ENCODE results near the gene SPEM3. TPM values are rescaled to one million over a fixed set of nuclear protein-coding genes. Genes with fewer than 3 reads are reported as not detected.

SPEM3 gene
- total and polyA plus RNA-seq, 10 donors = not detected

DNA sequence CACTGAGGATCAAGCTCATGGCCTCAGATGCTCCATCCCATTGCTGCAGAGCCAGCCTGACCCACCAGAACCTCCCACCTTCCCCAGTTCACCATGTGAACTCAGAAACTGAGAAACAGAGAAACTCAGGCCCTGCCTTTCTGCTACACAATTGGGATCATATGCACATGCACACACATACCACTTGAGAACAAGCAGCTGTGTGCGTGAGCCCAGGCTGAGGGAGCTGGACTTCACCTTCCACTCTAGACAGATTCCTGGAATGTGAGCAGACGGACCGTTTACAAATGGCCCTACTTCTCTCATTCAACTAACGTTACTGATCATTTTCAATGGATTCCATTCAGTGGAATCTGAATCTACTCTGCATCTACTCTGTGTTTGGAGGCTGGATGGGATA is 5.0 kb upstream of the SPEM3 start:
- Histone ChIP-seq H3K9me3 (no peaks in the 10 kb centered on the region), H3K4me3 (no peak overlapping the region), H3K36me3 (no peaks in the 10 kb centered on the region), H3K27ac (no peak overlapping the region), H3K27me3 (replicated peaks in 1 of 7) (no peaks in the 10 kb centered on the region), H3K4me1 (no peaks in the 10 kb centered on the region)
- no peak for DNase-seq
- intact Hi-C loops (cut with DNase I; ENCODE audit: low total_unique reads) = no loop called here
- WGBS, 5 donors = 81 to 88% (median 83%) methylated on average over 4 of the region's 4 CpGs
- TF ChIP-seq, protein P1, sequence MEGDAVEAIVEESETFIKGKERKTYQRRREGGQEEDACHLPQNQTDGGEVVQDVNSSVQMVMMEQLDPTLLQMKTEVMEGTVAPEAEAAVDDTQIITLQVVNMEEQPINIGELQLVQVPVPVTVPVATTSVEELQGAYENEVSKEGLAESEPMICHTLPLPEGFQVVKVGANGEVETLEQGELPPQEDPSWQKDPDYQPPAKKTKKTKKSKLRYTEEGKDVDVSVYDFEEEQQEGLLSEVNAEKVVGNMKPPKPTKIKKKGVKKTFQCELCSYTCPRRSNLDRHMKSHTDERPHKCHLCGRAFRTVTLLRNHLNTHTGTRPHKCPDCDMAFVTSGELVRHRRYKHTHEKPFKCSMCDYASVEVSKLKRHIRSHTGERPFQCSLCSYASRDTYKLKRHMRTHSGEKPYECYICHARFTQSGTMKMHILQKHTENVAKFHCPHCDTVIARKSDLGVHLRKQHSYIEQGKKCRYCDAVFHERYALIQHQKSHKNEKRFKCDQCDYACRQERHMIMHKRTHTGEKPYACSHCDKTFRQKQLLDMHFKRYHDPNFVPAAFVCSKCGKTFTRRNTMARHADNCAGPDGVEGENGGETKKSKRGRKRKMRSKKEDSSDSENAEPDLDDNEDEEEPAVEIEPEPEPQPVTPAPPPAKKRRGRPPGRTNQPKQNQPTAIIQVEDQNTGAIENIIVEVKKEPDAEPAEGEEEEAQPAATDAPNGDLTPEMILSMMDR (IDR thresholded peaks at IDR 0.05 in 8 of 11, conservative IDR thresholded peaks at IDR 0.05 in 3 of 11) = no peak
- TF ChIP-seq POLR2A (IDR thresholded peaks at IDR 0.05) = no peak
- no peak for TF ChIP-seq POLR2AphosphoS5 (IDR thresholded peaks at IDR 0.05)

DNA sequence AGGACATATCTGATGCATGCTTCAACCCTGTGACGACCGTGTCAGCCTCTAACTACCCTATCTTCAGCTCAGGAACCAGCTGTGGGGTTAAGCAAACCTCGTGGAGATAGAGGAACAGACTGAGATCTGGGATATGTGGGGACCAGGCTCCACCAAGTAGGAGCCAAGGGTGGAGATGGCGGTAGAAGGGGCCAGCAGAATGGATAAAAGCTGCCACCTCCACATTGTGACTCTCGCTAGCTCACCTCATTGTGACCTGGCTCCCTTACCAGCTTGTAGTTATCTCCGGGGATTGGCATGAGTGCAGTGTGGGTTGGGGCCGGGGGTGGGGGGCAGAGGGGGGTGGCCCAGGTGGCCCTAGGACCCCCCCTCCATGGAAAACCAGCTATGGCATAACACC is 3.3 kb upstream of the SPEM3 start, which contains the start of gene SPEM2:
Gene SPEM2 (plus strand): TSS at position 301 of the 400 bp plus-strand sequence. CDS start 73 bp downstream, at position 374.
- no peaks in the 10 kb centered on the region for H3K4me1 ChIP-seq
- 72 to 84% (median 82%) methylated on average over 7 of the region's 7 CpGs for WGBS, 5 donors

DNA sequence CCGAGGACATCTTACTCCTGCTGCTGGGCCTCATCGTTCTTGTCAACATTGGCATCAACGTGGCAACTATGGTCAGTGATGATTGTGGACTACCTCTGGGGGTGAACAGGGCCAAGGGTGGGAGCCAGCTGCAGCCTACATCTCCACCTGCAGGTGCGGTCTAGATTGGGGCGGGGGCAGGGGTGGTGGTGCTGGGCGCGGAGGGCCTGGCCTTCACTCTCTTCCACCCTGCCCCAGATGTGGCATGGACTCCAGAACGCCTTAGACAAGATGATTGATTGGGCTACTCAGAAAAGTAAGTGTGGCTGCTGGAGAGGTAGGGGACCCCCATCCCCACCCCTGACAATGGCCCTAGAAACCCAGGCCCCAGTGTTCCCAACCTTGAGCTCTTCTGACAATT is 2.9 kb upstream of the SPEM3 start:
- no peak for TF ChIP-seq POLR2A (IDR thresholded peaks at IDR 0.05)
- no peak for TF ChIP-seq POLR2AphosphoS5 (IDR thresholded peaks at IDR 0.05)
- TF ChIP-seq, protein P1 (IDR thresholded peaks at IDR 0.05 in 8 of 11, conservative IDR thresholded peaks at IDR 0.05 in 3 of 11) = no peak

More for the DNA sequence above, 3.3 kb upstream of the SPEM3 start, which contains the start of gene SPEM2:
- no peak for DNase-seq
- TF ChIP-seq, protein P1 (IDR thresholded peaks at IDR 0.05 in 8 of 11, conservative IDR thresholded peaks at IDR 0.05 in 3 of 11) = no peak
- TF ChIP-seq POLR2AphosphoS5 (IDR thresholded peaks at IDR 0.05) (no peak), POLR2A (IDR thresholded peaks at IDR 0.05) (no peak)
- no peaks in the 10 kb centered on the region for H3K9me3 ChIP-seq
- no peaks in the 10 kb centered on the region for H3K36me3 ChIP-seq
- no peak within 1 kb of the TSS for H3K27ac ChIP-seq
- no peaks in the 10 kb centered on the region for H3K27me3 ChIP-seq (replicated peaks in 1 of 7)
- no peak within 1 kb of the TSS for H3K4me3 ChIP-seq
- intact Hi-C loops (cut with DNase I; ENCODE audit: low total_unique reads) = no loop called here

DNA sequence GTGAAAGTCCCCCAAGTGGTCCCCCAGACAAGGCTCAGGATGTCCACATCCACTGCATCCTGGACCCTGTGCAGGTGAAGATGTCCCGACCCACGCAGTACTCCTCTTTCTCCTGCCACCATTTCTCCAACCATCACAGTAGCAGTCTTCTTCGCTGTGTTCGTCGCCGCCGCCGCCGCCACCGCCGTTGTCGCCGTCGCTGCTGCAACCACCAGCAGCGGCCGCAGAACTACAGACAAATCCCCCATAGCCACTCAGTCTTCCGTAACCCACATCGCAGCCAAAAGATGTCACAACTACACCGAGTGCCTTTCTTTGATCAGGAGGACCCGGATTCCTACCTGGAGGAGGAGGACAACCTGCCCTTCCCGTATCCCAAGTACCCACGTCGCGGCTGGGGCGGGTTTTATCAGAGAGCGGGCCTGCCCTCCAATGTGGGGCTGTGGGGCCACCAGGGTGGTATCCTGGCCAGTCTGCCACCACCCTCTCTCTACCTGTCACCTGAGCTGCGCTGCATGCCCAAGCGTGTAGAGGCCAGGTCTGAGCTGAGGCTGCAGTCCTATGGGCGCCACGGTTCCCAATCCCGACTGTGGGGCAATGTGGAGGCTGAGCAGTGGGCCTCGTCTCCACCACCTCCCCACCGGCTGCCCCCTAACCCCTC is 2.3 kb upstream of the SPEM3 start:
- Histone ChIP-seq H3K27me3 (replicated peaks in 1 of 7) (no peaks in the 10 kb centered on the region), H3K36me3 (no peaks in the 10 kb centered on the region), H3K27ac (no peak overlapping the region), H3K9me3 (no peaks in the 10 kb centered on the region), H3K4me3 (no peak overlapping the region), H3K4me1 (no peaks in the 10 kb centered on the region)
- intact Hi-C loops (cut with DNase I; ENCODE audit: low total_unique reads) = no loop called here
- no peak for TF ChIP-seq POLR2A (IDR thresholded peaks at IDR 0.05)
- no peak for TF ChIP-seq POLR2AphosphoS5 (IDR thresholded peaks at IDR 0.05)
- TF ChIP-seq, protein P1 (IDR thresholded peaks at IDR 0.05 in 8 of 11, conservative IDR thresholded peaks at IDR 0.05 in 3 of 11) = no peak
- DNase-seq = no peak
- 94 to 97% (median 95%) methylated on average over 32 to 33 of the region's 33 CpGs for WGBS, 5 donors

More for the DNA sequence above, 2.9 kb upstream of the SPEM3 start:
- no peaks in the 10 kb centered on the region for H3K36me3 ChIP-seq
- 81 to 96% (median 87%) methylated on average over 4 to 8 of the region's 8 CpGs for WGBS, 5 donors
- H3K4me3 ChIP-seq = no peak overlapping the region
- DNase-seq = no peak
- no peaks in the 10 kb centered on the region for H3K4me1 ChIP-seq
- no peaks in the 10 kb centered on the region for H3K27me3 ChIP-seq (replicated peaks in 1 of 7)
- H3K27ac ChIP-seq = no peak overlapping the region
- H3K9me3 ChIP-seq = no peaks in the 10 kb centered on the region
- intact Hi-C loops (cut with DNase I; ENCODE audit: low total_unique reads) = no loop called here

Measured in spleen (tissue), 11 donors.